Activated naive CD4-positive, alpha-beta T cell treated with anti-CD3 and anti-CD28 coated beads, Interleukin-2, amount 50 U/mL, for 72 hours (primary cell): ENCODE data around the gene GID8. TPM values are rescaled to one million over a fixed set of nuclear protein-coding genes. Genes with fewer than 3 reads are reported as not detected.

Experiments used
- ATAC-seq, 2 donors: fragments of 150-1000 bp; cut with Tn5 transposase; 2 replicates each; pipeline ENCODE4 v1.10.0; 2021; ENCODE audit warnings: mild to moderate bottlenecking in 2 of 2, moderate library complexity in 2 of 2
- DNase-seq, 2 donors: peaks; one replicate each; pipeline ENCODE4 v3.0.0; 2021 to 2022; ENCODE audit warnings: low spot score in 2 of 2
- H3K27ac Mint-ChIP-seq, 2 donors: one replicate each; pipeline ENCODE4 v1.8.0; 2022; ENCODE audit warnings: mild to moderate bottlenecking in 2 of 2, mixed read lengths in 2 of 2
- H3K36me3 Mint-ChIP-seq, 2 donors: one replicate each; pipeline ENCODE4 v1.8.0; 2022; ENCODE audit warnings: mixed read lengths in 2 of 2
- H3K9me3 Mint-ChIP-seq, 2 donors: one replicate each; pipeline ENCODE4 v1.8.0; 2022; ENCODE audit warnings: mixed read lengths in 2 of 2
- total RNA-seq, 2 donors: library from RNA; stranded (reverse); gene quantifications; one replicate each; pipeline ENCODE4 v1.2.3, GENCODE V29; 2022

GID8 gene
- total RNA-seq, 2 donors from 2014 or later = 39.7 to 47.3 TPM

DNA sequence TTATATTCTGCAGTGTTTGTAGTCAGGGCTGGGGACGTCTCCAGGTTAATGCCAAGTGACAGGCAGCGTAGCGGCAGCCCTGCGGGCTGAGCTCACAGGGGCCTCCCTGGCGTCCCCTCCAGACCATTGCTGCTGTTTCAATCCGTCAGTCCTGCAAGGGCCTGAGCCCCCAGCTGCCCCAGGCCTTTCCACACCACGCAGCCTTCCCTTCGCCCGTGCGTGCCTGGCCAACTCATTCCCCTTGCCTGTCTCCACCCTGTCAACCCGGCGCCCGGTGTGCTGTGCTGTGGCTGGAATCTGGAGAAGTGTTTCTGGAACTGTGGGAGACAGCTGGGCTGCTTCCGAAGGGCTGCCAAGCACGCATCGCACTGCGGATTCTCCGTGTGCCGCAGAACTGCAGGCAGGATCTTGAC is 56.9 kb downstream of the GID8 start:
- Mint-ChIP-seq H3K9me3 (no peaks in the 10 kb centered on the region), H3K27ac (no peak overlapping the region), H3K36me3 (no peaks in the 10 kb centered on the region)
- no peak for DNase-seq
- no peak for ATAC-seq

DNA sequence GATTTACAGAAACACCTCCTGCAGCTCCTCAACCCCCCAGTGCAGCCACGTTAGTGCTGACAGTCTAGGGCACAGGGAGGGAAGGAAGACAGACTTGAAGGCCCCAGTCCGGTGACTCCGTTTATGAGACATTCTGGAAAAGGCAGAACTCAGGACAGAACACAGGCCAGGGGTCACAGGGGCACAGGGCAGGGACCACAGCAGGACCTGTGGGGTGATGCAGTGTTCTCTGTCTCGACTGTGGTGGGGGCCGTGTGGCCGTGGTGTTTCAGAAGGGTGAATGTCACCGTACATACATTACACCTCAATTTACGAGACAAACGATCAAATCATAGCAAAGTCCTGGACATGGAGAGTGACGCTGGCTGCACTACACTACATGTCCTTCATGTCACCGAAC is 57.5 kb downstream of the GID8 start:
- ATAC-seq (no peak), DNase-seq (no peak)
- Mint-ChIP-seq H3K36me3 (no peaks in the 10 kb centered on the region), H3K27ac (no peak overlapping the region), H3K9me3 (no peaks in the 10 kb centered on the region)

DNA sequence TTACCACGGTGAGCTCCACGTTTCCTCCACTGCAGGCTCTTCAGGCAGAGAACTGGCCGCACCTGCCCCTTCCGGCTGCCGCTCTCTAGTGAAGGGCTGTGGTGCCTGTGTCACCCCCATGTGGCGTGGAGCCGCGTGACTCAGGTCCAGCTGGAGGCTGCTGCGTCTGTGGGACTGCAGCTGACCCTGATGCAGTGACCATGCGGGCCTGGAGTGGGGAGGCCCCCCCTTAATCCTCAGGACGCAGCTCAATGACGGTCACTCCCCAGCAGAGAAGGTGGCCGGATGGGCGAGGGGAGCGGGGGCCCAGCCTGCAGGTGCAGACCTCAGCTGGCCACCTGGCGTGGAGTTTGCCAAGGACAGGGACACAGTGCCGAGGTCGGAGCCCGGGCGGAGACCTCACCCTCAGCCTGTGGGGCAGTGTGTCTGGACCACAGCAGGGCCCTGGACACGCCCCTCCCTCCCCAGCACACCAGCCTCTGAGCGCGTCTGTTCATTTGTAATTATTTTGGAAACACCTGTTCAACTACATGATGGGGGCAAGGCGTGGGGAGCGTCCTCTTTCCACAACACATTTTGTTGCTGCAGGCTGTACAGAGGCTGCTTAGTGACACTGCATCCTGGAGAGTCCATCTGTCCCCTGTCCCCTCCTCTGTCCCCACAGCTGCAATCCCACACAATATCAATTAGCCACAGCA is 58.1 kb downstream of the GID8 start:
- no peaks in the 10 kb centered on the region for H3K36me3 Mint-ChIP-seq
- DNase-seq (no peak), ATAC-seq (no peak)
- H3K27ac Mint-ChIP-seq = no peak overlapping the region
- H3K9me3 Mint-ChIP-seq = no peaks in the 10 kb centered on the region

DNA sequence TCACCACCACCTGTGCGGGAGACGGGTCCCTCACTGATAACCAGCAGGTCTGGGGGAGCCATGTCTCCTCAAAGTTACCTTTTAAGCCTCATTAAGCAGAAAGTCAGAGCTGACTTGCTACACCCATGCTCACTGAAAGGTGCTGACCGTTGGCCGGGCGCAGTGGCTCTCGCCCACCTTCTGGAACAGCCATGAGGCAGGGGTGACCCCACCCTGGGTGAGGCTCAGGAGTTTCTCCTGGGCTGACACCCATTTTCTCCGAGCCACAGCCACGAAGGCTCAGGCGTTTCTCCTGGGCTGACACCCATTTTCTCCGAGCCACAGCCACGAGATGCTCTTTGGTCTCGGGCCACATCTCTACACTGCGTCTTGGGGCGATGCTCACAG is 58.6 kb downstream of the GID8 start:
- Mint-ChIP-seq H3K9me3 (no peaks in the 10 kb centered on the region), H3K36me3 (no peaks in the 10 kb centered on the region), H3K27ac (no peak overlapping the region)
- DNase-seq (no peak), ATAC-seq (no peak)

DNA sequence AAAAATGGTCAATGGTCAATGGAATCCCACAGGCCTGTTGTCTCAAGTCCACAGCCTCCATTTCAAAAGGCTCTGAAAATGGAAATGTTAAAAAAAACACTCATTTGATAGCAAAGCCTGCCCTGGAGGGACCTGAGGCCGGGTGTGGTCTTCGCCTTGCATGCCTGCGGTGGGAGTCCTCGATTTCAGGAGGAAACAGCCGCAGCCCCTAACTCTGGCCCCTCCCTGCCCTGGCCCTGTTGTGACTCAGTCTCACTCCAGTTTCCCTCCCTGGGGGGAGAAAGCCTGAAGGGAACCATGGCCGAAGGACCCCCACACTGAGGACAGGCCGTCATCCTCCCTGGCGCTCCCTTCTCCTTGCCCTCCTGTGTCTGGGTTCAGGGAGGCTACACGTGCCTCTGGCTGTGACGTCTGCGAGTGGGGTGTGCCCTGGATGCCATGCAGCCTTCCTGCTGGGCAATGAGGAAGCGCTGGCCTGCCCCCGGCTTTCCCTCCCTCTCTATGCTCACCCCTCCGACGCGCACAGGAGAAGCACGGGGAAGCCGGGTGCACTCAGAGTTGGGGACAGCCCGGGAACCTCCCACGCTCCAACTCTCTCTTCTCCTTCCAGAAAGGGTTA is 59.6 kb downstream of the GID8 start:
- Mint-ChIP-seq H3K9me3 (no peaks in the 10 kb centered on the region), H3K27ac (no peak overlapping the region), H3K36me3 (no peaks in the 10 kb centered on the region)
- ATAC-seq = no peak
- DNase-seq = no peak

Other genes with a start within 250 kb of the GID8 start
- gene NTSR1, start 229.3 kb upstream of the GID8 start, total RNA-seq = not detected
- 10 to 100 TPM; 13.5 to 19.4 TPM for gene MRGBP, start 141.7 kb upstream of the GID8 start, total RNA-seq
- gene OGFR, start 133.3 kb upstream of the GID8 start, total RNA-seq = 10 to 100 TPM; 32.9 to 51.6 TPM
- gene COL9A3, start 121.1 kb upstream of the GID8 start, total RNA-seq = not detected
- 1 to 10 TPM; 3.5 to 5.7 TPM for gene TCFL5, start 76.3 kb upstream of the GID8 start, total RNA-seq
- 10 to 100 TPM; 40.1 to 52.7 TPM for gene DIDO1, start 11.6 kb upstream of the GID8 start, total RNA-seq
- 10 to 100 TPM; 17.5 to 22.0 TPM for gene SLC17A9, start 14.6 kb downstream of the GID8 start, total RNA-seq
- gene BHLHE23, start 68.8 kb downstream of the GID8 start, total RNA-seq = not detected